Activated naive CD8-positive, alpha-beta T cell (primary cell): ENCODE results near the gene RETREG3.
"Not testable (repeated sequence)": the region's sequence is repeated elsewhere in the genome, so short reads cannot be mapped to it uniquely, and the experiment has no call there.

Experiments
- H3K27ac Mint-ChIP-seq: one replicate; pipeline ENCODE4 v1.8.0; 2021; ENCODE audit warnings: mixed read lengths
- H3K27me3 Mint-ChIP-seq: one replicate; pipeline ENCODE4 v1.8.0; 2021; ENCODE audit warnings: mixed read lengths
- H3K36me3 Mint-ChIP-seq: one replicate; pipeline ENCODE4 v1.8.0; 2021; ENCODE audit warnings: mixed read lengths
- H3K4me1 Mint-ChIP-seq: one replicate; pipeline ENCODE4 v1.8.0; 2021; ENCODE audit warnings: low read depth, mixed read lengths
- H3K4me3 Mint-ChIP-seq: one replicate; pipeline ENCODE4 v1.8.0; 2021; ENCODE audit warnings: mild to moderate bottlenecking, mixed read lengths
- H3K9me3 Mint-ChIP-seq: one replicate; pipeline ENCODE4 v1.8.0; 2021; ENCODE audit warnings: low read depth, mixed read lengths

Gene RETREG3

DNA sequence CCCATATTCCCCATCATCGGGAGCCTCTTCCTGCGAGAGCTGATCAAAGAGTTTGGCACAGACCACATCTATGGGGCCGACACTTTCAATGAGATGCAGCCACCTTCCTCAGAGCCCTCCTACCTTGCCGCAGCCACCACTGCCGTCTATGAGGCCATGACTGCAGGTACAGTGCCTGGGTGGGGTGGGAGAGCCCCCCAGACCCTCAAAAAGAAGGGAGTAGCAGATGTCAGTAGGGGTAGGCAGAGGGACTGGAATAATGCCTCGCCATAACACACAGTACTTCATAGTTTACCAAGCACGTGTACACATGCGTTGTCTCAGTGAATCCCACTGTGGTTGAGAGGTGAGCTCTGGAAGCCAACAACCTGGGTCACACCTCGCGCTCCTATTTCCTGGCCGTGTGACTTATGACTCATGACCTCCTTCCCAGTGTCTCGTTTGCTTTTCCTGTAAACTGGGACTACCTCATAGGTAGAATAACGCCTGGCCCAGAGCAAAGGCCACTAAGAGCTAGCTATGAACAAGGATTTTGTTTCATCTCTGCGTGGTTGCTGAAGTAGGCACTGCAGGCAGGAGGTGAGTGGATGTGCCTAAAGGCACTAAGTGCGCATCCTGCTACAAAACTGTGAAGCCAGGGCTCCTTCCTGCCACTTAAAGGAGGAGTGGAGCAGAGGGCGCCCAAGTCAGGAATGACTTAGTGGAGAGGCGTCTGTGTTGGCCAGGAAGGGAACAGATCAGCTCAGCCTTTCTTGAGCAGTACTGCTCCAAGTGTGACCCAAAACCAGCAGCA lies 67.9 kb downstream of the RETREG3 start:
- Mint-ChIP-seq H3K4me1 (peaks cover 34% of the 10 kb centered on the region), H3K27ac (peak overlapping the region; percentile 80), H3K4me3 (peak overlapping the region; percentile 36), H3K36me3 (no peaks in the 10 kb centered on the region), H3K9me3 (no peaks in the 10 kb centered on the region), H3K27me3 (no peaks in the 10 kb centered on the region)

DNA sequence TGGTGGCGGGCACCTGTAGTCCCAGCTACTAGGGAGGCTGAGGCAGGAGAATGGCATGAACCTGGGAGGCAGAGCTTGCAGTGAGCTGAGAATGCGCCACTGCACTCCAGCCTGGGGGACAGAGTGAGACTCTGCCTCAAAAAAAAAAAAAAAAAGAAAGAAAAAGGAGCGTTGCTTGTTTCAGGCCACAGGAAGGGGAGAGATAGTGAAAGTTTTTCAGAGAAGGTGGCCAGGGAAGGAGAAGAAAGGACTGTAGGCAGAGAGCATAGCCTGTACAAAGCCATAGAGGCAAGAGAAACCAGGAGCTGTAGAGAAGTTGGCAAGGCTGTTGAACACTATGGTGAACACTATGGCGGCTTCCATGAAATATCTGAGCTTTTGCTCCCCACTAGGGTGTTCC lies 68.6 kb downstream of the RETREG3 start:
- H3K4me1 Mint-ChIP-seq: peaks cover 36% of the 10 kb centered on the region
- H3K27me3 Mint-ChIP-seq, H3K9me3 Mint-ChIP-seq, H3K36me3 Mint-ChIP-seq, H3K4me3 Mint-ChIP-seq: not testable (repeated sequence)
- peak overlapping the region; percentile 80 for H3K27ac Mint-ChIP-seq

DNA sequence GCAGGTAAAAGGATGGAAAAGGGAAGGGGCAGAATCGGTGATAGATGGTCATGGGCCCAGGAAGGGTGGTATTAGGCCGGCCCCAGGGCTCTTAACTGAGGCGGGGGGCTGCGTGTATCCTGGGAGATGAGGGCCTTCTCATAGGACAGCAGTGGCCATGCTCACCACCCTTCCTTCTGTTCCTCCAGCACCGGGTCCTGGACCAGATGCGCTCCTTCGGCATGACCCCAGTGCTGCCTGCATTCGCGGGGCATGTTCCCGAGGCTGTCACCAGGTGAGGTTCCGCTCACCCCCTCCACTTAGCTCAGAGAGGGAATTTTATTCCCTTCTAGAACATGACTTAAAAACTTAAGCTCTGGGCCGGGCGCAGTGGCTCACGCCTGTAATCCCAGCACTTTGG lies 70.7 kb downstream of the RETREG3 start:
- no peaks in the 10 kb centered on the region for H3K27me3 Mint-ChIP-seq
- H3K9me3 Mint-ChIP-seq: no peaks in the 10 kb centered on the region
- no peak overlapping the region for H3K4me3 Mint-ChIP-seq
- peaks cover 43% of the 10 kb centered on the region for H3K4me1 Mint-ChIP-seq
- H3K27ac Mint-ChIP-seq: no peak overlapping the region
- no peaks in the 10 kb centered on the region for H3K36me3 Mint-ChIP-seq

DNA sequence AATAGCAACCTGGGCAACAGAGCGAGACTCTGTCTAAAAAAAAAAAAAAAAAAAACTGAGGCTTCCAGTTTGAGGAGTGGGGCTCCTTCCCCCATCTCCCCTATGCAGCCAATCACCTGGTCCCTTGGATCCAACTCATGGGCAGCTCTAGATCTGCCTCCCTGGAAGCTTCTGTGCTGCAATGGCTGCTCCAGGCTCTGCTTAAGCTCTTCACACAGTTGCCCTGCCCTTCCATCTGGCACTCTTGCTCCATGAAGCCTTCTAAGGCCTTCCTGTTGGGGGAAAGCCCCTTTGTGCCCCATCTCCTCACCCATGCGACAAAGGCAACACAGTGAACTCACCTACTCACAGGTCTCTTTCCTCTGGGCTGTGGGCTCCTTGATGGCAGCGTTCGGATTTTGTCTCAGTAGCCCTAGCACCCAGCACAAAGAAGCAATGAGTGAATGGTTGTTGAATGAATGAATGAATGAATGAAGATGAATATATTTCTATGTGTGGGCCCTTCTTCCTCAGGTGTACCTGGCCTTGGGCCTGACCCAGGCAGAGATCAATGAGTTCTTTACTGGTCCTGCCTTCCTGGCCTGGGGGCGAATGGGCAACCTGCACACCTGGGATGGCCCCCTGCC lies 71.2 kb downstream of the RETREG3 start:
- Mint-ChIP-seq H3K4me3 (peak overlapping the region; percentile 81), H3K4me1 (peaks cover 45% of the 10 kb centered on the region), H3K27ac (peak overlapping the region; percentile 61), H3K27me3 (no peaks in the 10 kb centered on the region), H3K9me3 (no peaks in the 10 kb centered on the region), H3K36me3 (no peaks in the 10 kb centered on the region)

DNA sequence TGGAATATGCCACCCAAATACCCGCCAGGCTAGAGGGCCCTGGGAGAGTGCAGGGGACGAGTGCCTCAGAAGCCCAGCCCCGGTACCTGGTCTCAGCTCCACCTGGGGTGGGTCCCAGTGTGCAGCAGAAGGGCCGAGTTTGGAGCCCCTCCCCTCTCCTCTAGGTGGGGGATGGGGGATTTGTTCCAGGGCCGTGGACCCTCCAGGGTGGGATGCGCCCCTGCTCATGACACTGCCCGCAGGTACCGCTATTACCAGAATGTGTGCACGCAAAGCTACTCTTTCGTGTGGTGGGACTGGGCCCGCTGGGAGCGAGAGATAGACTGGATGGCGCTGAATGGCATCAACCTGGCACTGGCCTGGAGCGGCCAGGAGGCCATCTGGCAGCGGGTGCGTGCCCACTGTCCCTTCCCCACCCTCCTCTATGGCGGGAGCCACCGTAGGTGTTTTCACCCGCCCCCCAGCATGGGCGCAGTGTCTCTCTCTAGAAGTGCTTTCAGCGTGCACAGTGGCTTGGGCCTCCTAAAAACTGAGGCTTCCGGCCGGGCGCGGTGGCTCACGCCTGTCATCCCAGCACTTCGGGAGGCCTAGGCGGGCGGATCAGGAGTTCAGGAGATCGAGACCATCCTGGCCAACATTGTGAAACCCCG lies 71.9 kb downstream of the RETREG3 start:
- Mint-ChIP-seq H3K4me1 (peaks cover 44% of the 10 kb centered on the region), H3K4me3 (peak overlapping the region; percentile 88), H3K27me3 (no peaks in the 10 kb centered on the region), H3K27ac (peak overlapping the region; percentile 81), H3K9me3 (no peaks in the 10 kb centered on the region), H3K36me3 (no peaks in the 10 kb centered on the region)

DNA sequence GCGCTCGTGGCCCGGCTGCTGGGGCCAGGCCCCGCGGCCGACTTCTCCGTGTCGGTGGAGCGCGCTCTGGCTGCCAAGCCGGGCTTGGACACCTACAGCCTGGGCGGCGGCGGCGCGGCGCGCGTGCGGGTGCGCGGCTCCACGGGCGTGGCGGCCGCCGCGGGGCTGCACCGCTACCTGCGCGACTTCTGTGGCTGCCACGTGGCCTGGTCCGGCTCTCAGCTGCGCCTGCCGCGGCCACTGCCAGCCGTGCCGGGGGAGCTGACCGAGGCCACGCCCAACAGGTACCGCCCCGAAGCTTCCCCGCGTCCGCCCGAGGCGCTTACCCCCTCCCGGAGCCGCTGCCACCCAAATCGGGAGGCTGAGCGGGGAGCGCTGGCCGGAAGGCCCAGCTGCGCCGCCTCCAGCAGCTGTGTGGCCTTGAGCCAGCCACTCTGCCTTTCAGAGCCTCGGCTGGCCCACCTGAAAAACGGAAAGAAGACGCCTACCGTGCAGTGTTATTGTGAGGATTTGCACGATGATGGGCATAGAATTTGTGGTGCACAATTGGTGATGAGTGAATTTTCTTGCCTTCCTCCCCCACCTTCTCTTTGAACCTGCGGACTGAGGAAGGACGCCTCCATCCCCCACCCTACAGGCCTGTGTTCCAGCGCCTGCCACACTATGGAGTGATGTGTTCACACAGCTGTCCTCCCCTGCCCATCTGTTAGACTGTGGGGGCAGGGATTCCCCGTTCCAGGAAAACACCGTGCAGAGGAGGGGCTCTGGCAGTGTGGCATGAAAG lies 72.6 kb downstream of the RETREG3 start:
- H3K27ac Mint-ChIP-seq: peak overlapping the region; percentile 81
- peak overlapping the region; percentile 88 for H3K4me3 Mint-ChIP-seq
- no peaks in the 10 kb centered on the region for H3K36me3 Mint-ChIP-seq
- H3K4me1 Mint-ChIP-seq: peaks cover 42% of the 10 kb centered on the region
- H3K27me3 Mint-ChIP-seq: no peaks in the 10 kb centered on the region
- H3K9me3 Mint-ChIP-seq: no peaks in the 10 kb centered on the region

DNA sequence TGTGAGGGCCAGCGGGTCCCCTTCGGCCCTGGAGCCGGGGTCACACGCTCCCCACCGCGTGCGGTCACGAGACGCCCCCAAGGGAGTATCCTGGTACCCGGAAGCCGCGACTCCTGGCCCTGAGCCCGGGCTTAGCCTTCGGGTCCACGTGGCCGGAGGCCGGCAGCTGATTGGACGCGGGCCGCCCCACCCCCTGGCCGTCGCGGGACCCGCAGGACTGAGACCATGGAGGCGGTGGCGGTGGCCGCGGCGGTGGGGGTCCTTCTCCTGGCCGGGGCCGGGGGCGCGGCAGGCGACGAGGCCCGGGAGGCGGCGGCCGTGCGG lies 73.2 kb downstream of the RETREG3 start, which contains the start of gene NAGLU:
NAGLU (plus strand) TSS at position 194 of the 324 bp plus-strand sequence; CDS start at position 226, 32 bp downstream.
- H3K4me3 Mint-ChIP-seq: peak within 1 kb of the TSS; percentile 88
- peak within 1 kb of the TSS; percentile 81 for H3K27ac Mint-ChIP-seq
- no peaks in the 10 kb centered on the region for H3K9me3 Mint-ChIP-seq
- H3K27me3 Mint-ChIP-seq: no peaks in the 10 kb centered on the region
- no peaks in the 10 kb centered on the region for H3K36me3 Mint-ChIP-seq
- H3K4me1 Mint-ChIP-seq: peaks cover 42% of the 10 kb centered on the region

DNA sequence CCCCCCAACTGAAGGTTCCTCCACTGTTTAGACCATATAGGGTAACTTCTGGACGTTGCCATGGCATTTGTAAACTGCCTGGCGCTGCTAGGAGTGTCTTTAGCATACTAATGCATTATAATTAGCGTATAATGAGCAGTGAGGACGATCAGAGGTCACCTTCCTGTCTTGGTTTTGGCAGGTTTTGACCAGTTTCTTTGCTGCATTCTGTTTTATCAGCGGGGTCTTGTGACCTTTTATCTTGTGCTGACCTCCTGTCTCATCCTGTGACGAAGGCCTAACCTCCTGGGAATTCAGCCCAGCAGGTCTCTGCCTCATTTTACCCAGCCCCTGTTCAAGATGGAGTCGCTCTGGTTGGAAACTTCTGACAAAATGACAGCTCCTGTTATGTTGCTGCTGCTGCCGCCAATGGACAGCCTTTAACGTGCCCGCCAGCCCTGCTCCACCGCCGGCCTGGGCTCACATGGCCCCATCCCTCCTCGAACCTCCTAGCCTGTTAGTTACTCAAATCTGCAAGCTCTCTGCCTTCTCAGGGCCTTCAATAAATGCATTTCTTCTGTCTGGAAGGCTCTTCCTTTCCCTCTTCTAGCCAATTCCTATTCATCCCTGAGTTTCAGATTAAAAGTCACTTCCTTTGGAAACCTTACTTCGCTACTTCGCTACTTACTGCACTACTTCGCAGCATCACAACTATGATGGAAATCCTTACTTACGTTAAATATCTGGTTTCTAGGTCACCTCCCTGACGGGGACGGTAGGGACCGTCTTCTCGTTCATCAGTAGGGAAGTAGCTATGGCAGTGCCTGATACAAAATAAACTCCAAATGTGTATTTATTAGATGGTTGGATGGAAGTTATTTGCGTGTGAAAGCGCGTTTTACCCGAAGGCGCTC lies 73.8 kb downstream of the RETREG3 start:
- Mint-ChIP-seq H3K4me1 (peaks cover 42% of the 10 kb centered on the region), H3K9me3 (no peaks in the 10 kb centered on the region), H3K27me3 (no peaks in the 10 kb centered on the region), H3K4me3 (peak overlapping the region; percentile 82), H3K36me3 (no peaks in the 10 kb centered on the region), H3K27ac (peak overlapping the region; percentile 66)

DNA sequence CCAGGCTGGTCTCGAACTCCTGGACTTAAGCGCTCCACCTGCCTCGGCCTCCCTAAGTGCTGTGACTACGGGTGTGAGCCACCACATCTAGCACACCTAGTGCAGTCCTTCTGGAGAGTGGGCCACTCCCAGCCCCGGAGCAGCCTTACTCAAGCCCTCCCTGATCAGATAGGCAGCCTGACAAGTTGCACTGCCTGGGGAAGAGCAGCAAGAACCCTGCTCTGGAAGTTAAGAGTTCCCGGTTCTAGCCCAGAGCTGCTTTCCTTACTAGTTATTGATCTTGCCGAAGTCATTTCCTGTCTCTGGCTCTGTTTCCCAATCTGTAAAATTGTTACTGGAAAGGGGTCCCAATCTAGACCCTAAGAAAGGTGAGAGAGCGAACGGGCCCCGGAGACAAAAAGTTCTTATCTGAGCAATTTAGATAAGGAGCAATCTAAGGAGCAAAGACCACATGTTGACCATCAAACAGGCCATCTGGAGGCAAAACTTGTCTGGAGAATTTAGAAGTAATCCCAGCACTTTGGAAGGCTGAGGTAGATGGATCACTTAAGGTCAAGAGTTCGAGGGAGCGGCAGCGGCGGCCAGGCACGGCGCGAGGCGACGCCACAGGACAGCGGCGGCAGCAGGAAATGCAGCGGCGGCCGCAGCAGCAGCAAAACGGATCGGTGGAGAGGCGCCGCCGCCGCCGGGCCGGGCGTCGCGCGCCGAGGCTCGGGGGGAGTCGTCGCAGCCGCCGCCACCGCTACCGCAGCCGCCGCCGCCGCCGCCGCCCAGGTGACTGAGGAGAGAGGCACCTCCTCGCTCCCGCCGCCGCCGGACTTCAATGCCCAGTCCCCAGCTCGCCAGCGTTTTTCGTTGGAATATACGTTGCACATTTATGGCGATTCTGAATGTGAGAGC lies 77.5 kb downstream of the RETREG3 start:
- no peaks in the 10 kb centered on the region for H3K36me3 Mint-ChIP-seq
- no peaks in the 10 kb centered on the region for H3K27me3 Mint-ChIP-seq
- H3K9me3 Mint-ChIP-seq: no peaks in the 10 kb centered on the region
- H3K27ac Mint-ChIP-seq: peak overlapping the region; percentile 76
- H3K4me1 Mint-ChIP-seq: peaks cover 50% of the 10 kb centered on the region
- H3K4me3 Mint-ChIP-seq: peak overlapping the region; percentile 84

DNA sequence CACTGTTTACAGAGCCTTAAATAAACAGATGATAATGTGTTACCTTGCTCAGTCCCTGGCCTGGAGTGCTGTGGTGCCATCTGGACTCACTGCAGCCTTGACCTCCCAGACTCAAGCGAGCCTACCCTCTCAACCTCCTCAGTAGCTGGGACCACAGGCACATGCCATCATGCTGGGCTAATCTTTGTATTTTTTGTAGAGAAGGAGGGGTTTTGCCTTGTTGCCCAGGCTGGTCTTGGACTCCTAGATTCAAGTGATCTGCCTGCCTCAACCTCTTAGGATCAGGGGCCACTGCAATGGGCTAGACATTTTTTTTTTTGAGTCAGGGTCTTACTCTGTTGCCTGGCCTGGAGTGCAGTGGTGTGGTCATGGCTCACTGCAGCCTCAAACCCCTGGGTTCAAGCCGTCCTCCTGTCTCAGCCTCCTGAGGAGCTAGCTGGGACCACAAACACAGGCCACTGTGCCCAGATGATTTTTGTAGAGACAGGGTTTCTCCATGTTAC lies 78.2 kb downstream of the RETREG3 start:
- H3K4me3 Mint-ChIP-seq: peak overlapping the region; percentile 84
- H3K4me1 Mint-ChIP-seq: peaks cover 49% of the 10 kb centered on the region
- H3K36me3 Mint-ChIP-seq: no peaks in the 10 kb centered on the region
- no peaks in the 10 kb centered on the region for H3K27me3 Mint-ChIP-seq
- H3K9me3 Mint-ChIP-seq: no peaks in the 10 kb centered on the region
- peak overlapping the region; percentile 64 for H3K27ac Mint-ChIP-seq
